CD4-positive, alpha-beta memory T cell (primary cell): ENCODE results near the gene PROK1. TPM values are rescaled to one million over a fixed set of nuclear protein-coding genes. Genes with fewer than 3 reads are reported as not detected.

Experiments used
- CTCF ChIA-PET: fragments of 350-600 bp; sonication (Branson Sonifier 250); formaldehyde crosslinking; loops from one replicate; lab custom pipeline; 2021; ENCODE audit warnings: inconsistent platforms; ENCODE audit not compliant: partially characterized antibody; lab: Charles Lee
- POLR2A ChIA-PET: fragments of 350-600 bp; sonication (Branson Sonifier 250); formaldehyde crosslinking; loops from one replicate; lab custom pipeline; 2021; ENCODE audit not compliant: partially characterized antibody; lab: Charles Lee
- DNase-seq, 5 donors: peaks; one replicate each; pipeline versions ENCODE4 v3.0.0 to v3.0.0-alpha.2; 2020 to 2022; ENCODE audit warnings: mixed read lengths in 1 of 5
- H3K27ac ChIP-seq: one replicate; pipeline ENCODE4 v1.7.0; 2013; ENCODE audit warnings: low read depth, low read length
- H3K27me3 ChIP-seq: 2 replicates; pipeline ENCODE4 v1.7.0; 2013; ENCODE audit warnings: mild to moderate bottlenecking, low read length, moderate library complexity; ENCODE audit not compliant: insufficient read depth
- H3K36me3 ChIP-seq: 2 replicates; pipeline ENCODE4 v1.7.0; 2013; ENCODE audit warnings: mild to moderate bottlenecking, low read length, moderate library complexity; ENCODE audit not compliant: insufficient read depth
- H3K4me1 ChIP-seq: 2 replicates; pipeline ENCODE4 v1.7.0; 2013; ENCODE audit warnings: mild to moderate bottlenecking, low read length, moderate library complexity; ENCODE audit not compliant: insufficient read depth
- H3K4me3 ChIP-seq, 2 donors: one replicate each; pipeline ENCODE4 v1.7.0; 2013; ENCODE audit warnings: low read length in 2 of 2, mild to moderate bottlenecking in 1 of 2
- H3K9me3 ChIP-seq, 2 donors: one replicate each; pipeline ENCODE4 v1.7.0; 2013; ENCODE audit warnings: low read length in 2 of 2, control low read depth in 1 of 2; ENCODE audit not compliant: control insufficient read depth in 1 of 2
- H3K27ac Mint-ChIP-seq, 7 donors: one replicate each; pipeline ENCODE4 v1.8.0; 2020 to 2021; ENCODE audit warnings: mixed read lengths in 7 of 7, mild to moderate bottlenecking in 6 of 7, inconsistent platforms in 3 of 7, moderate library complexity in 3 of 7
- H3K27me3 Mint-ChIP-seq, 2 donors: one replicate each; pipeline ENCODE4 v1.8.0; 2020 to 2021; ENCODE audit warnings: mixed read lengths in 2 of 2
- H3K36me3 Mint-ChIP-seq, 2 donors: one replicate each; pipeline ENCODE4 v1.8.0; 2020 to 2021; ENCODE audit warnings: mixed read lengths in 2 of 2, inconsistent platforms in 1 of 2, mild to moderate bottlenecking in 1 of 2
- H3K4me1 Mint-ChIP-seq, 4 donors: one replicate each; pipeline ENCODE4 v1.8.0; 2020 to 2021; ENCODE audit warnings: mixed read lengths in 4 of 4, mild to moderate bottlenecking in 1 of 4
- H3K4me3 Mint-ChIP-seq, 8 donors: one replicate each; pipeline ENCODE4 v1.8.0; 2020 to 2021; ENCODE audit warnings: mixed read lengths in 8 of 8, mild to moderate bottlenecking in 7 of 8, moderate library complexity in 6 of 8, inconsistent platforms in 3 of 8
- H3K9me3 Mint-ChIP-seq, 8 donors: one replicate each; pipeline ENCODE4 v1.8.0; 2020 to 2021; ENCODE audit warnings: mixed read lengths in 8 of 8, mild to moderate bottlenecking in 5 of 8, inconsistent platforms in 3 of 8, moderate library complexity in 1 of 8
- intact Hi-C: fragments of 100-400 bp; cut with micrococcal nuclease; formaldehyde crosslinking; loops from one replicate; pipeline ENCODE4 v1.15.1; 2023
- polyA plus RNA-seq, 2 donors: library from polyadenylated mRNA; unstranded; fragments of 300-500 nt; fragmentation: Illumina TruSeq; gene quantifications; one replicate each; pipeline ENCODE4 v1.2.3, GENCODE V29; 2021
- total RNA-seq, 2 experiments: library from RNA; stranded (reverse); gene quantifications; one replicate each; pipeline ENCODE4 v1.2.3, GENCODE V29; 2021

Gene PROK1
- total and polyA plus RNA-seq, 4 experiments from 2014 or later, result not detected

- H3K36me3 Mint-ChIP-seq, result no peaks in the 10 kb centered on the region
- no peaks in the 10 kb centered on the region for H3K4me1 ChIP-seq
- no peak overlapping the region for H3K4me3 Mint-ChIP-seq
- no peak overlapping the region for H3K4me3 ChIP-seq
- POLR2A ChIA-PET, result no interaction called here
- H3K9me3 ChIP-seq, result no peaks in the 10 kb centered on the region
- H3K27ac Mint-ChIP-seq, result no peak overlapping the region
- DNase-seq, result no peak
- intact Hi-C loops, result no loop called here
- peaks cover 8 to 10% of the 10 kb centered on the region in 2 donors for H3K27me3 Mint-ChIP-seq
- CTCF ChIA-PET, result no interaction called here
- no peaks in the 10 kb centered on the region for H3K36me3 ChIP-seq
- H3K27me3 ChIP-seq, result no peaks in the 10 kb centered on the region
- H3K9me3 Mint-ChIP-seq, result no peaks in the 10 kb centered on the region
- H3K27ac ChIP-seq, result no peak overlapping the region
- H3K4me1 Mint-ChIP-seq, result no peaks in the 10 kb centered on the region
These were observed 52.5 kb downstream of the PROK1 start for GRCh38 chr1:110503471-110503870.

- Histone ChIP-seq H3K4me1 (no peaks in the 10 kb centered on the region), H3K27me3 (no peaks in the 10 kb centered on the region), H3K9me3 (no peaks in the 10 kb centered on the region), H3K4me3 (no peak overlapping the region), H3K27ac (no peak overlapping the region), H3K36me3 (no peaks in the 10 kb centered on the region)
- ChIA-PET CTCF (no interaction called here), POLR2A (no interaction called here)
- DNase-seq, result no peak
- Mint-ChIP-seq H3K27me3 (peaks cover 8 to 10% of the 10 kb centered on the region in 2 donors), H3K9me3 (no peaks in the 10 kb centered on the region), H3K27ac (no peak overlapping the region), H3K4me3 (no peak overlapping the region), H3K36me3 (no peaks in the 10 kb centered on the region), H3K4me1 (no peaks in the 10 kb centered on the region)
- intact Hi-C loops, result no loop called here
These were observed 53.3 kb downstream of the PROK1 start for GRCh38 chr1:110504226-110504625.

- H3K4me1 Mint-ChIP-seq, result no peaks in the 10 kb centered on the region
- POLR2A ChIA-PET, result no interaction called here
- no peaks in the 10 kb centered on the region for H3K9me3 Mint-ChIP-seq
- Histone ChIP-seq H3K9me3 (no peaks in the 10 kb centered on the region), H3K27ac (no peak overlapping the region), H3K27me3 (no peaks in the 10 kb centered on the region), H3K4me1 (no peaks in the 10 kb centered on the region), H3K36me3 (no peaks in the 10 kb centered on the region), H3K4me3 (no peak overlapping the region)
- no peak for DNase-seq
- no peak overlapping the region for H3K27ac Mint-ChIP-seq
- CTCF ChIA-PET, result interaction anchor here (0.9 kb wide), 1 partner anchor 9 kb away, joined by 5 read pairs; no protein-coding TSS in a partner anchor
- no peak overlapping the region for H3K4me3 Mint-ChIP-seq
- no peaks in the 10 kb centered on the region for H3K36me3 Mint-ChIP-seq
- peaks cover 8 to 10% of the 10 kb centered on the region in 2 donors for H3K27me3 Mint-ChIP-seq
- intact Hi-C loops, result no loop called here
These were observed 54.6 kb downstream of the PROK1 start for GRCh38 chr1:110505596-110505995.

- peaks cover 8 to 10% of the 10 kb centered on the region in 2 donors for H3K27me3 Mint-ChIP-seq
- POLR2A ChIA-PET, result no interaction called here
- Histone ChIP-seq H3K27me3 (no peaks in the 10 kb centered on the region), H3K36me3 (no peaks in the 10 kb centered on the region), H3K4me1 (no peaks in the 10 kb centered on the region), H3K9me3 (no peaks in the 10 kb centered on the region), H3K27ac (no peak overlapping the region), H3K4me3 (no peak overlapping the region)
- intact Hi-C loops, result no loop called here
- no peaks in the 10 kb centered on the region for H3K4me1 Mint-ChIP-seq
- CTCF ChIA-PET, result no interaction called here
- H3K9me3 Mint-ChIP-seq, result no peaks in the 10 kb centered on the region
- H3K27ac Mint-ChIP-seq, result no peak overlapping the region
- no peak for DNase-seq
- H3K36me3 Mint-ChIP-seq, result no peaks in the 10 kb centered on the region
- no peak overlapping the region for H3K4me3 Mint-ChIP-seq
These were observed 55.6 kb downstream of the PROK1 start for GRCh38 chr1:110506541-110506940.

Other genes with a start within 250 kb of the PROK1 start
- 10 to 100 TPM; 11.9 to 13.4 TPM for gene KCNC4, start 240.8 kb upstream of the PROK1 start, total RNA-seq
- gene KCNC4, start 240.8 kb upstream of the PROK1 start, polyA plus RNA-seq, result 1 to 10 TPM; 2.3 to 3.0 TPM
- gene RBM15, start 111.8 kb upstream of the PROK1 start, total RNA-seq, result 10 to 100 TPM; 47.7 to 51.4 TPM
- 10 to 100 TPM in 1 of 2 donors, 1 to 10 TPM in 1; 6.8 to 10.8 TPM for gene RBM15, start 111.8 kb upstream of the PROK1 start, polyA plus RNA-seq
- gene SLC16A4, start 60.1 kb upstream of the PROK1 start, total RNA-seq, result under 1 TPM; 0.39 to 0.90 TPM
- under 1 TPM; 0.29 to 0.73 TPM for gene SLC16A4, start 60.1 kb upstream of the PROK1 start, polyA plus RNA-seq
- gene LAMTOR5, start 43.5 kb upstream of the PROK1 start, total RNA-seq, result 10 to 100 TPM; 64.5 to 69.6 TPM
- 100 to 1,000 TPM; 264 to 325 TPM for gene LAMTOR5, start 43.5 kb upstream of the PROK1 start, polyA plus RNA-seq
- not detected for gene KCNA10, start 68.0 kb downstream of the PROK1 start, total RNA-seq
- gene KCNA10, start 68.0 kb downstream of the PROK1 start, polyA plus RNA-seq, result not detected
- 1 to 10 TPM; 1.2 to 2.2 TPM for gene KCNA2, start 155.2 kb downstream of the PROK1 start, total RNA-seq
- 1 to 10 TPM in 1 of 2 donors, under 1 TPM in 1; 0.26 to 1.0 TPM for gene KCNA2, start 155.2 kb downstream of the PROK1 start, polyA plus RNA-seq
- 100 to 1,000 TPM; 124 TPM for gene KCNA3, start 223.8 kb downstream of the PROK1 start, total RNA-seq
- 10 to 100 TPM; 88.7 to 96.3 TPM for gene KCNA3, start 223.8 kb downstream of the PROK1 start, polyA plus RNA-seq